Measurements from ENCODE around the gene DRD4. TPM values are rescaled to one million over a fixed set of nuclear protein-coding genes. Genes with fewer than 3 reads are reported as not detected.

Gene DRD4
- total and polyA plus RNA-seq, 10 of the 15 experiments (the other 5 are each of a cell fraction or from before 2014, with no cell fraction given): not detected

GRCh38 chr11:643849-644738 is 7.0 kb downstream of the DRD4 start:
- WGBS (ENCODE audit: insufficient coverage, insufficient replicate concordance, low lambda C conversion rate, missing lambda C conversion rate): 92% methylated on average over 50 of the region's 50 CpGs
- ATAC-seq (no peak), FAIRE-seq (no peak), DNase-seq (ENCODE audit: low read depth, low spot score) (no peak)
- Histone ChIP-seq H3K79me2 (ENCODE audit: control insufficient read depth, insufficient read depth, low read length) (no peaks in the 10 kb centered on the region), H3K4me3 (no peak overlapping the region), H3K9ac (ENCODE audit: control insufficient read depth, insufficient read depth, low read length) (no peak overlapping the region), H3K9me3 (replicated peaks; ENCODE audit: control insufficient read depth, insufficient read depth, low read length) (no peaks in the 10 kb centered on the region), H3K27me3 (replicated peaks in 1 of 2; ENCODE audit: control insufficient read depth in 2 of 2, insufficient read depth in 2 of 2, low read length in 1 of 2) (no peaks in the 10 kb centered on the region), H3K4me2 (ENCODE audit: control insufficient read depth, insufficient read depth) (no peak overlapping the region), H4K20me1 (ENCODE audit: control insufficient read depth, insufficient read depth) (no peaks in the 10 kb centered on the region), H3K4me1 (ENCODE audit: control insufficient read depth, insufficient read depth, low read length) (peaks cover 13% of the 10 kb centered on the region), H3K27ac (ENCODE audit: control insufficient read depth, insufficient read depth) (no peak overlapping the region), H2AFZ (ENCODE audit: control insufficient read depth, low read depth, low read length) (no peak overlapping the region), H3K36me3 (ENCODE audit: control insufficient read depth in 2 of 2, insufficient read depth in 2 of 2, low read length in 1 of 2) (peaks cover 0 to 2% of the 10 kb centered on the region in 2 experiments; a peak in 3 of 4 replicates)
- TF ChIP-seq MLLT1 (IDR thresholded peaks at IDR 0.05): no peak
- no peak for TF ChIP-seq NFXL1 (IDR thresholded peaks at IDR 0.05; ENCODE audit: borderline replicate concordance)
- no peak for TF ChIP-seq NFIC (IDR thresholded peaks at IDR 0.05; ENCODE audit: low read depth, low read length)
- no peak for TF ChIP-seq ATF2 (IDR thresholded peaks at IDR 0.05; ENCODE audit: low read length)
- TF ChIP-seq RELA (IDR thresholded peaks at IDR 0.05; ENCODE audit: borderline replicate concordance, partially characterized antibody): no peak
- TF ChIP-seq RCOR1 (conservative IDR thresholded peaks at IDR 0.05; ENCODE audit: low read depth, low read length): no peak
- TF ChIP-seq POLR2A (IDR thresholded peaks at IDR 0.05; ENCODE audit: low read depth, low read length): 0 out of 2 replicates have a peak, but pooled peaks have one; percentile 16
- in situ Hi-C loops (cut with MboI) (no loop called here), intact Hi-C loops (cut with micrococcal nuclease; ENCODE audit: unreplicated experiment) (no loop called here)
- RAD21 ChIA-PET (ENCODE audit: unreplicated experiment): no interaction called here
- no TSS peak for BruUV-seq (replicated peaks)
- POLR2A ChIA-PET: interaction anchor here (0.6 kb wide), 1 partner anchor 275 kb away, joined by 5 read pairs; no protein-coding TSS in a partner anchor
- CTCF ChIA-PET: no interaction called here
- SMC1A ChIA-PET (ENCODE audit: uncharacterized antibody, unreplicated experiment): no interaction called here
